Endothelial cell of umbilical vein (primary cell): Measurements from ENCODE around the gene NTN4.

Source experiments
- CTCF ChIP-seq, 2 donors: IDR thresholded peaks; 1 replicate in 1 of 2; 2 replicates in 1 of 2; pipeline ENCODE4 v1.5.1; 2011; ENCODE audit warnings: low read length in 2 of 2, mild to moderate bottlenecking in 2 of 2, moderate library complexity in 2 of 2, control low read depth in 1 of 2, inconsistent platforms in 1 of 2, low read depth in 1 of 2; ENCODE audit not compliant: insufficient read depth in 1 of 2; ENCODE audit errors: extremely low read depth in 1 of 2
- EZH2 ChIP-seq: IDR thresholded peaks from 2 replicates; pipeline ENCODE4 v1.6.1; 2012; ENCODE audit warnings: borderline replicate concordance, low read depth, mild to moderate bottlenecking, moderate library complexity, low read length, inconsistent platforms; ENCODE audit not compliant: severe bottlenecking
- JUN ChIP-seq: IDR thresholded peaks from 2 replicates; pipeline ENCODE4 v1.6.1; 2011; ENCODE audit warnings: borderline replicate concordance, low read depth; ENCODE audit not compliant: insufficient read length, insufficient read depth
- POLR2A ChIP-seq: IDR thresholded peaks from 2 replicates; pipeline ENCODE4 v1.6.1; 2012; ENCODE audit warnings: low read depth, mild to moderate bottlenecking, control low read depth, low read length

GRCh38 chr12:95663525-95663924, 127.0 kb downstream of the NTN4 start:
- TF ChIP-seq CTCF (IDR thresholded peaks at IDR 0.05; ENCODE audit: extremely low read depth in 1 of 2, insufficient read depth in 1 of 2, low read depth in 1 of 2, low read length in 2 of 2) (no peak), JUN (peak; percentile 36), EZH2 (no peak), POLR2A (peak; percentile 41)
